Suprapubic skin (tissue), 4 donors: ENCODE data around the gene RND1. TPM values are rescaled to one million over a fixed set of nuclear protein-coding genes. Genes with fewer than 3 reads are reported as not detected.

ENCODE experiments used
- DNase-seq, 2 donors: peaks; one replicate each; pipeline ENCODE4 v3.0.0-alpha.2; 2019; ENCODE audit warnings: low spot score in 2 of 2
- H3K27ac ChIP-seq: fragments of 200-600 bp; sonication (generic); one replicate; pipeline ENCODE4 v1.5.1; 2019
- H3K27me3 ChIP-seq: fragments of 200-600 bp; sonication (generic); one replicate; pipeline ENCODE4 v1.5.1; 2019
- H3K36me3 ChIP-seq: fragments of 200-600 bp; sonication (generic); one replicate; pipeline ENCODE4 v1.5.1; 2019
- H3K4me1 ChIP-seq: fragments of 200-600 bp; sonication (generic); one replicate; pipeline ENCODE4 v1.5.1; 2019
- H3K4me3 ChIP-seq: fragments of 200-600 bp; sonication (generic); one replicate; pipeline ENCODE4 v1.5.1; 2019; ENCODE audit warnings: mild to moderate bottlenecking
- H3K9me3 ChIP-seq: fragments of 200-600 bp; sonication (generic); one replicate; pipeline ENCODE4 v1.5.1; 2019
- CTCF ChIP-seq, 2 donors: fragments of 200-600 bp in 1 of 2; fragments of 450-650 bp in 1 of 2; sonication (generic) in 1 of 2; IDR thresholded peaks; one replicate each; pipeline ENCODE4 v1.5.1; 2016 to 2019; ENCODE audit warnings: antibody characterized with exemption in 2 of 2, mild to moderate bottlenecking in 1 of 2, moderate library complexity in 1 of 2
- EP300 ChIP-seq: sonication (generic); formaldehyde crosslinking; IDR thresholded peaks from one replicate; pipeline ENCODE4 v1.6.1; 2017; ENCODE audit warnings: antibody characterized with exemption
- POLR2A ChIP-seq, 2 donors: fragments of 450-650 bp; IDR thresholded peaks; one replicate each; pipeline ENCODE4 v1.6.1; 2017; ENCODE audit warnings: antibody characterized with exemption in 2 of 2, mild to moderate bottlenecking in 2 of 2, moderate library complexity in 2 of 2
- POLR2AphosphoS5 ChIP-seq, 3 donors: sonication (generic); formaldehyde crosslinking; IDR thresholded peaks; one replicate each; pipeline ENCODE4 v1.6.1; 2017; ENCODE audit warnings: antibody characterized with exemption in 3 of 3
- WGBS: methylation state at CpG from one replicate; pipeline ENCODE4 v1.1.5; 2018; 5-methylcytosine and 5-hydroxymethylcytosine counted together
- total RNA-seq, 4 donors: library from RNA; depleted of rRNA; stranded (reverse); fragments of >200 nt; gene quantifications; one replicate each; pipeline ENCODE4 v1.1.0, GENCODE V29; 2016

RND1 gene
- total RNA-seq, 4 donors from 2014 or later = 0.40 to 1.1 (median 0.65) TPM; not detected in 1

GRCh38 chr12:48815126-48816110, 50.3 kb downstream of the RND1 start:
- H3K9me3 ChIP-seq = no peaks in the 10 kb centered on the region
- peak overlapping the region; percentile 66 for H3K27ac ChIP-seq
- H3K36me3 ChIP-seq = no peaks in the 10 kb centered on the region
- TF ChIP-seq CTCF (IDR thresholded peaks at IDR 0.05) (no peak), POLR2A (IDR thresholded peaks at IDR 0.05) (no peak), POLR2AphosphoS5 (IDR thresholded peaks at IDR 0.05) (peak in 1 of 3 donors; percentile 17), EP300 (no peak)
- peak overlapping the region; percentile 75 for H3K4me3 ChIP-seq
- WGBS = 1% methylated on average over 52 of the region's 54 CpGs
- peaks cover 49% of the 10 kb centered on the region for H3K4me1 ChIP-seq
- DNase-seq = peak; percentile 87 to 90
- H3K27me3 ChIP-seq = no peaks in the 10 kb centered on the region

GRCh38 chr12:48814262-48815125, 51.2 kb downstream of the RND1 start:
- TF ChIP-seq POLR2AphosphoS5 (IDR thresholded peaks at IDR 0.05) (peak in 1 of 3 donors; percentile 8), EP300 (no peak), POLR2A (IDR thresholded peaks at IDR 0.05) (no peak), CTCF (IDR thresholded peaks at IDR 0.05) (peak; percentile 89 to 100)
- Histone ChIP-seq H3K27me3 (no peaks in the 10 kb centered on the region), H3K4me1 (peaks cover 49% of the 10 kb centered on the region), H3K9me3 (no peaks in the 10 kb centered on the region), H3K4me3 (peak overlapping the region; percentile 75), H3K36me3 (no peaks in the 10 kb centered on the region), H3K27ac (peak overlapping the region; percentile 66)
- DNase-seq = peak; percentile 89 to 92
- WGBS = 0% methylated on average over 16 of the region's 70 CpGs

- WGBS = 35% methylated on average over 17 of the region's 18 CpGs
- H3K36me3 ChIP-seq = no peaks in the 10 kb centered on the region
- peak overlapping the region; percentile 66 for H3K27ac ChIP-seq
- no peaks in the 10 kb centered on the region for H3K27me3 ChIP-seq
- no peaks in the 10 kb centered on the region for H3K9me3 ChIP-seq
- peak overlapping the region; percentile 75 for H3K4me3 ChIP-seq
- TF ChIP-seq EP300 (no peak), POLR2AphosphoS5 (IDR thresholded peaks at IDR 0.05) (no peak), POLR2A (IDR thresholded peaks at IDR 0.05) (no peak), CTCF (IDR thresholded peaks at IDR 0.05) (no peak)
- DNase-seq = no peak
- H3K4me1 ChIP-seq = peaks cover 44% of the 10 kb centered on the region
These were observed 52.0 kb downstream of the RND1 start for GRCh38 chr12:48813465-48814261.

GRCh38 chr12:48812389-48812788, 53.3 kb downstream of the RND1 start:
- H3K4me1 ChIP-seq = peaks cover 33% of the 10 kb centered on the region
- H3K4me3 ChIP-seq = no peak overlapping the region
- no peak for DNase-seq
- 39% methylated on average over 2 of the region's 2 CpGs for WGBS
- no peaks in the 10 kb centered on the region for H3K9me3 ChIP-seq
- no peak for TF ChIP-seq EP300
- no peak overlapping the region for H3K27ac ChIP-seq
- no peaks in the 10 kb centered on the region for H3K36me3 ChIP-seq
- H3K27me3 ChIP-seq = no peaks in the 10 kb centered on the region

GRCh38 chr12:48811437-48812090, 54.1 kb downstream of the RND1 start:
- Histone ChIP-seq H3K27ac (no peak overlapping the region), H3K27me3 (no peaks in the 10 kb centered on the region), H3K9me3 (no peaks in the 10 kb centered on the region), H3K4me3 (no peak overlapping the region), H3K4me1 (peaks cover 25% of the 10 kb centered on the region), H3K36me3 (no peaks in the 10 kb centered on the region)
- 89% methylated on average over 5 of the region's 5 CpGs for WGBS
- TF ChIP-seq EP300 = no peak
- no peak for TF ChIP-seq POLR2AphosphoS5 (IDR thresholded peaks at IDR 0.05)
- no peak for TF ChIP-seq CTCF (IDR thresholded peaks at IDR 0.05)
- no peak for TF ChIP-seq POLR2A (IDR thresholded peaks at IDR 0.05)
- no peak for DNase-seq
